Osteoblast (primary cell): ENCODE results near the gene PRKCQ. TPM values are rescaled to one million over a fixed set of nuclear protein-coding genes. Genes with fewer than 3 reads are reported as not detected.
"Not testable (repeated sequence)": the region's sequence is repeated elsewhere in the genome, so short reads cannot be mapped to it uniquely, and the experiment has no call there.

ENCODE experiments used
- DNase-seq: peaks from one replicate; pipeline ENCODE4 v3.0.0; 2011; ENCODE audit warnings: low spot score, mixed read lengths; ENCODE audit not compliant: insufficient read length; ENCODE audit errors: missing footprints
- H2AFZ ChIP-seq: 2 replicates; pipeline ENCODE4 v1.6.0; 2011; ENCODE audit warnings: mild to moderate bottlenecking, low read length
- H3K27ac ChIP-seq: 2 replicates; pipeline ENCODE4 v1.5.1; 2011; ENCODE audit warnings: mild to moderate bottlenecking, low read depth, low read length, moderate library complexity
- H3K27me3 ChIP-seq: 2 replicates; pipeline ENCODE4 v1.6.0; 2012; ENCODE audit warnings: mild to moderate bottlenecking, control low read depth, inconsistent platforms, low read length, moderate library complexity; ENCODE audit not compliant: insufficient read depth
- H3K36me3 ChIP-seq: 2 replicates; pipeline ENCODE4 v1.5.1; 2011; ENCODE audit warnings: mild to moderate bottlenecking, low read length, control low read depth, moderate library complexity; ENCODE audit not compliant: insufficient read depth
- H3K4me1 ChIP-seq: 2 replicates; pipeline ENCODE4 v1.5.1; 2011; ENCODE audit warnings: mild to moderate bottlenecking, low read length, control low read depth, moderate library complexity; ENCODE audit not compliant: insufficient read depth
- H3K4me2 ChIP-seq: 2 replicates; pipeline ENCODE4 v1.6.0; 2011; ENCODE audit warnings: mild to moderate bottlenecking, low read length; ENCODE audit not compliant: insufficient read depth
- H3K4me3 ChIP-seq: fragments of 200-600 bp; sonication (generic); 3 replicates; pipeline ENCODE4 v1.5.1; 2012; ENCODE audit warnings: mild to moderate bottlenecking, low read length, inconsistent platforms; ENCODE audit not compliant: insufficient read depth
- H3K79me2 ChIP-seq: 2 replicates; pipeline ENCODE4 v1.6.0; 2012; ENCODE audit warnings: mild to moderate bottlenecking, low read length, control low read depth, inconsistent platforms; ENCODE audit not compliant: insufficient read depth
- H3K9me3 ChIP-seq: 2 replicates; pipeline ENCODE4 v1.5.1; 2011; ENCODE audit warnings: low read depth, low read length, control low read depth
- H4K20me1 ChIP-seq: 2 replicates; pipeline ENCODE4 v1.6.0; 2012; ENCODE audit warnings: mild to moderate bottlenecking, low read length, control low read depth; ENCODE audit not compliant: insufficient read depth
- CTCF ChIP-seq: IDR thresholded peaks from 2 replicates; pipeline ENCODE4 v1.5.1; 2011; ENCODE audit warnings: mild to moderate bottlenecking, low read depth, low read length, moderate library complexity; ENCODE audit errors: extremely low read depth
- total RNA-seq: library from RNA; depleted of rRNA; stranded (reverse); fragments of >200 nt; gene quantifications from 2 replicates; pipeline ENCODE4 v1.2.3, GENCODE V29; 2012

PRKCQ gene
- total RNA-seq, 1 donor = not detected

GRCh38 chr10:6473430-6473829 lies 106.6 kb downstream of the PRKCQ start:
- no peak for TF ChIP-seq CTCF
- peak; percentile 32 for DNase-seq
- no peaks in the 10 kb centered on the region for H3K79me2 ChIP-seq
- H4K20me1 ChIP-seq = no peaks in the 10 kb centered on the region
- H3K4me1 ChIP-seq = no peaks in the 10 kb centered on the region
- H3K4me3 ChIP-seq = no peak overlapping the region
- no peaks in the 10 kb centered on the region for H3K27me3 ChIP-seq
- no peaks in the 10 kb centered on the region for H3K9me3 ChIP-seq
- peak overlapping the region; percentile 56 for H2AFZ ChIP-seq
- no peak overlapping the region for H3K4me2 ChIP-seq
- H3K36me3 ChIP-seq = no peaks in the 10 kb centered on the region
- no peak overlapping the region for H3K27ac ChIP-seq

- not testable (repeated sequence) for H3K36me3 ChIP-seq, H3K4me1 ChIP-seq, H3K27me3 ChIP-seq, H2AFZ ChIP-seq, H4K20me1 ChIP-seq, DNase-seq, H3K4me2 ChIP-seq, H3K27ac ChIP-seq, H3K4me3 ChIP-seq, H3K79me2 ChIP-seq, H3K9me3 ChIP-seq
Observed at GRCh38 chr10:6472710-6473005, 107.4 kb downstream of the PRKCQ start.

- DNase-seq = no peak
- no peak overlapping the region for H3K27ac ChIP-seq
- no peak overlapping the region for H2AFZ ChIP-seq
- no peaks in the 10 kb centered on the region for H3K79me2 ChIP-seq
- no peak overlapping the region for H3K4me2 ChIP-seq
- no peaks in the 10 kb centered on the region for H3K4me1 ChIP-seq
- TF ChIP-seq CTCF = no peak
- no peaks in the 10 kb centered on the region for H3K9me3 ChIP-seq
- no peaks in the 10 kb centered on the region for H3K36me3 ChIP-seq
- H3K4me3 ChIP-seq = no peak overlapping the region
- H4K20me1 ChIP-seq = no peaks in the 10 kb centered on the region
- no peaks in the 10 kb centered on the region for H3K27me3 ChIP-seq
Observed at GRCh38 chr10:6470894-6471618, 109.0 kb downstream of the PRKCQ start.

- Histone ChIP-seq H3K27ac (no peak overlapping the region), H3K4me2 (no peak overlapping the region), H3K79me2 (no peaks in the 10 kb centered on the region), H3K36me3 (no peaks in the 10 kb centered on the region), H2AFZ (no peak overlapping the region), H3K27me3 (no peaks in the 10 kb centered on the region), H3K4me3 (no peak overlapping the region), H3K9me3 (no peaks in the 10 kb centered on the region), H3K4me1 (no peaks in the 10 kb centered on the region), H4K20me1 (no peaks in the 10 kb centered on the region)
- TF ChIP-seq CTCF = no peak
- DNase-seq = no peak
Observed at GRCh38 chr10:6469661-6470060, 110.4 kb downstream of the PRKCQ start.
